Measurements from ENCODE around the gene NFATC2. TPM values are rescaled to one million over a fixed set of nuclear protein-coding genes. Genes with fewer than 3 reads are reported as not detected.

NFATC2 gene
- total and polyA plus RNA-seq, 9 donors: 2.2 to 9.4 (median 5.1) TPM

DNA sequence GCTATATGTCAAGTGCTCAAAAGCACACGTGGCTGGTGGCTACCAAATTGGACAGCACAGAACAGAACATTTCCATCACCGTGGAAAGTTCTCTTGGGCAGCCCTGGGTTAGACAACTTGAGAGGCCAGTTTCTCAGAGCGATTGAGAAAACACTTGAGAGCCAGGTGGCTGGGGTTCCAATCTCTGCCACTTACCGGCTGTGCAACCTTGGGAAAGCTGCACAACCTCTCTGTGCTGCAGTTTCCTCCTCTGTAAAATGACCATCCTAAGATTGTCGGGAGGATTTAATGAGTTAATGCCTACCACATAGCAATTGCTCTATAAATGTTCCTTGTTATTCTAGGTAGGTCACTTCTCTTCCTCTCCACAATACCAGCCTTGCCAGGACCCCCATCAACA is 25.1 kb upstream of the NFATC2 start:
- Histone ChIP-seq H3K4me3 (no peak overlapping the region), H3K9me3 (no peaks in the 10 kb centered on the region), H3K4me1 (ENCODE audit: insufficient read depth) (peaks cover 7% of the 10 kb centered on the region), H3K27me3 (no peaks in the 10 kb centered on the region), H3K36me3 (no peaks in the 10 kb centered on the region), H3K27ac (no peak overlapping the region)
- TF ChIP-seq POLR2A (IDR thresholded peaks at IDR 0.05) (no peak), EP300 (IDR thresholded peaks at IDR 0.05) (no peak)
- TF ChIP-seq, protein P1, sequence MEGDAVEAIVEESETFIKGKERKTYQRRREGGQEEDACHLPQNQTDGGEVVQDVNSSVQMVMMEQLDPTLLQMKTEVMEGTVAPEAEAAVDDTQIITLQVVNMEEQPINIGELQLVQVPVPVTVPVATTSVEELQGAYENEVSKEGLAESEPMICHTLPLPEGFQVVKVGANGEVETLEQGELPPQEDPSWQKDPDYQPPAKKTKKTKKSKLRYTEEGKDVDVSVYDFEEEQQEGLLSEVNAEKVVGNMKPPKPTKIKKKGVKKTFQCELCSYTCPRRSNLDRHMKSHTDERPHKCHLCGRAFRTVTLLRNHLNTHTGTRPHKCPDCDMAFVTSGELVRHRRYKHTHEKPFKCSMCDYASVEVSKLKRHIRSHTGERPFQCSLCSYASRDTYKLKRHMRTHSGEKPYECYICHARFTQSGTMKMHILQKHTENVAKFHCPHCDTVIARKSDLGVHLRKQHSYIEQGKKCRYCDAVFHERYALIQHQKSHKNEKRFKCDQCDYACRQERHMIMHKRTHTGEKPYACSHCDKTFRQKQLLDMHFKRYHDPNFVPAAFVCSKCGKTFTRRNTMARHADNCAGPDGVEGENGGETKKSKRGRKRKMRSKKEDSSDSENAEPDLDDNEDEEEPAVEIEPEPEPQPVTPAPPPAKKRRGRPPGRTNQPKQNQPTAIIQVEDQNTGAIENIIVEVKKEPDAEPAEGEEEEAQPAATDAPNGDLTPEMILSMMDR (IDR thresholded peaks at IDR 0.05): no peak
- WGBS, 3 donors: 82 to 87% (median 85%) methylated on average over 5 of the region's 5 CpGs
- intact Hi-C loops (cut with DNase I): loop anchor here in 2 of 4 donors (10.0 kb wide), 2 partner anchors 73 to 113 kb away; no protein-coding TSS in a partner anchor
- DNase-seq: no peak

- Histone ChIP-seq H3K27ac (no peak overlapping the region), H3K4me1 (ENCODE audit: insufficient read depth) (peaks cover 7% of the 10 kb centered on the region), H3K4me3 (no peak overlapping the region), H3K27me3 (no peaks in the 10 kb centered on the region), H3K36me3 (no peaks in the 10 kb centered on the region), H3K9me3 (no peaks in the 10 kb centered on the region)
- intact Hi-C loops (cut with DNase I): loop anchor here in 2 of 4 donors (10.0 kb wide), 2 partner anchors 72 to 112 kb away; no protein-coding TSS in a partner anchor
- no peak for DNase-seq
- WGBS, 3 donors: 91 to 92% (median 92%) methylated on average over 4 of the region's 4 CpGs
- TF ChIP-seq, protein P1 (IDR thresholded peaks at IDR 0.05): no peak
- TF ChIP-seq EP300 (IDR thresholded peaks at IDR 0.05): no peak
- no peak for TF ChIP-seq POLR2A (IDR thresholded peaks at IDR 0.05)
Measured at GRCh38 chr20:51566594-51566993, 24.1 kb upstream of the NFATC2 start.

- no peak overlapping the region for H3K27ac ChIP-seq
- TF ChIP-seq, protein P1 (IDR thresholded peaks at IDR 0.05): no peak
- TF ChIP-seq POLR2A (IDR thresholded peaks at IDR 0.05) (no peak), EP300 (IDR thresholded peaks at IDR 0.05) (no peak)
- H3K36me3 ChIP-seq: no peaks in the 10 kb centered on the region
- no peak for DNase-seq
- intact Hi-C loops (cut with DNase I): loop anchor here in 2 of 4 donors (10.0 kb wide), 2 partner anchors 71 to 111 kb away; no protein-coding TSS in a partner anchor
- H3K4me1 ChIP-seq (ENCODE audit: insufficient read depth): peaks cover 9% of the 10 kb centered on the region
- 16 to 24% (median 19%) methylated on average over 14 of the region's 14 CpGs for WGBS, 3 donors
- no peaks in the 10 kb centered on the region for H3K27me3 ChIP-seq
- H3K9me3 ChIP-seq: no peaks in the 10 kb centered on the region
- H3K4me3 ChIP-seq: no peak overlapping the region
Measured at GRCh38 chr20:51565298-51566144, 23.0 kb upstream of the NFATC2 start.

- intact Hi-C loops (cut with DNase I): loop anchor here in 3 of 4 donors (5.0 to 10.0 kb wide), 4 partner anchors 69 to 1296 kb away; no protein-coding TSS in a partner anchor
- WGBS, 3 donors: 19 to 24% (median 21%) methylated on average over 15 of the region's 15 CpGs
- Histone ChIP-seq H3K36me3 (no peaks in the 10 kb centered on the region), H3K9me3 (no peaks in the 10 kb centered on the region), H3K27me3 (no peaks in the 10 kb centered on the region), H3K4me3 (peak overlapping the region; percentile 50), H3K27ac (peak overlapping the region; percentile 88 to 96), H3K4me1 (ENCODE audit: insufficient read depth) (peaks cover 11% of the 10 kb centered on the region)
- DNase-seq: peak; percentile 62 to 83 (median 73)
- TF ChIP-seq EP300 (IDR thresholded peaks at IDR 0.05) (no peak), POLR2A (IDR thresholded peaks at IDR 0.05) (no peak)
- TF ChIP-seq, protein P1 (IDR thresholded peaks at IDR 0.05): no peak
Measured at GRCh38 chr20:51563486-51564332, 21.2 kb upstream of the NFATC2 start.
